GM21447 (cell line): ENCODE data around the gene CLEC17A.
A peak's percentile ranks its signal among the peaks of the same experiment; 100 is the strongest.
"Not testable (repeated sequence)": the region's sequence is repeated elsewhere in the genome, so short reads cannot be mapped to it uniquely, and the experiment has no call there.

Source experiments
- ATAC-seq: cut with Tn5 transposase; IDR thresholded peaks from one replicate; pipeline ENCODE4 v1.9.1; 2021; ENCODE audit not compliant: unreplicated experiment

The CLEC17A gene

GRCh38 chr19:14558370-14559066 is 24.4 kb upstream of the CLEC17A start:
- ATAC-seq: no peak

- ATAC-seq: no peak
Measured at GRCh38 chr19:14559916-14560775, 22.7 kb upstream of the CLEC17A start.

- no peak for ATAC-seq
Measured at GRCh38 chr19:14560776-14561108, 22.1 kb upstream of the CLEC17A start.

GRCh38 chr19:14561249-14561648 is 21.6 kb upstream of the CLEC17A start:
- no peak for ATAC-seq

GRCh38 chr19:14561847-14562351 is 21.0 kb upstream of the CLEC17A start:
- ATAC-seq: no peak

DNA sequence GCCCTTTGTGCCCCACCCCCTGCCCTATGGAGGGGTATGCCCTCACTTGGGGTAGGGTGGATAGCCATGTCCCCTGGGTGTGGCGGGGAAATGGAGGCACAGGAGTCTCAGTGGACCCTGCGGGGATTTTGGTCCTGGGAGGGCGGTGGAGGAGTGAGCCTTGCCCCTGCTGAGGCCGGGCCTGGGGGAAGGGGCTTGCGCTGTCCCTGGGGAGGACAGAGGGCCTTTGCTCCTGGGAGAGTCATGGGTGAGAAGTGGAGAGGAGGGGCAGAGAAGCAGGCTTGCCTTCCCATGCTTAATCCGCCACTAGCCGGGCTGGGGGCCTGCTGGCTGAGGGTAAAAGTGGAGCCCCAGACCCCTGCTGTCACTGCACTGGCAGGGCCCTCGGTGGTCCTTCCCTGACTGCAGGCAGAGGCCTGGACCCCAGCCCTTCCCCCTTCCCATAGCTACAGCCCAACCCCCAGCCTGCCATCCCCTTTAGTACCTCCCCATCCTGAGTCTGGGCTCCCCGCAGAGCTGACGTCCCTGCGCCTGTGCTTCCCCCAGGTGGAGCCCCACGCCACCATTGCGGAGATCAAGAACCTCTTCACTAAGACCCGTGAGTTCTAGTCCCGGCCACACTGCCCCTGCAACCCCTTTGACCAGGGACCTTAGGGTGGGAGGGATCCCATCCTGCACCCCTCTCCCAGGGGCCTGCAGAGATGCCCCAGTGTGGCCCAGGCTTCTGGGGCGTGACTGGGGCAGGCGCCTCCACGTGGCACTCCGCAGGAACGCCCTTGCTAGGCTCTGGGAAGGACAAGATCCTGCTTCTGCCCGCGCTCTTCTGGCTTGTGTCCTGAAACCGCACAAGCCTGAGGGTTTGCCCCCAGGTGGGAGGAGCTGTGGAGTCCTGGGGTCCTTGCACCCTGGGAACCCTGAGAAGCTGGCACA is 20.0 kb upstream of the CLEC17A start:
- no peak for ATAC-seq

DNA sequence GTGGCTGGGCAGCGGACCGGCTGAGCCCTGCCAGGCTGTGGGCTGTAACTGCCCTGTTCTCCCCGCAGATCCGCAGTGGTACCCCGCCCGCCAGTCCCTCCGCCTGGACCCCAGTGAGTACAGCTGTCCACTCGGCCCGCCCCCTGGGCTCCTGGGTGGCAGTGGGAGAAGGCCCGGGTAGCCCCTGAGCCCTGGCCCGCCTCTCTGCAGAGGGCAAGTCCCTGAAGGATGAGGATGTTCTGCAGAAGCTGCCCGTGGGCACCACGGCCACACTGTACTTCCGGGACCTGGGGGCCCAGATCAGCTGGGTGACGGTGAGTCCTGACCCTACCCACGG is 19.3 kb upstream of the CLEC17A start:
- no peak for ATAC-seq

DNA sequence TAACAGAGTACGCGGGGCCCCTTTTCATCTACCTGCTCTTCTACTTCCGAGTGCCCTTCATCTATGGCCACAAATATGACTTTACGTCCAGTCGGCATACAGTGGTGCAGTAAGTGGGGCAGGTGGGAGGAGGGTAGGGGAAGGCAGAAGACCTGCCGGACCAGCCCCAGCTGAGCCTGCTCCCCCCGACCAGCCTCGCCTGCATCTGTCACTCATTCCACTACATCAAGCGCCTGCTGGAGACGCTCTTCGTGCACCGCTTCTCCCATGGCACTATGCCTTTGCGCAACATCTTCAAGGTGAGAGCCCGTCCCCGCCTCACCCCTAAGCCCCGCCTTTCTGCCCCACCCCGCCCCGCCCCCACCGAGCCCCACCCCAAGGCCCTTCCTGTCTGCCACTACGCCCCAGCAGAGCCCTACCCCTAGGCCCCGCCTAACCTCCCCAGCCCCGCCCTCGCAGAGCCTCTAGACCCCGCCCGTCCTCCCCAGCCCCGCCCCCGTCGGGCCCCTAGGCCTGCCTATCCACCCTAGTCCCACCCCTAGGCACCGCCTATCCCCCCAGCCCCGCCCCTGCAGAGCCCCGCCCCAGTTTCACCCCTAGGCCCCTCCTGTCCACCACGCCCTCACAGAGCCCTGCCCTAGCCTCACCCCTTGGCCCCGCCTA is 18.8 kb upstream of the CLEC17A start:
- ATAC-seq: no peak

DNA sequence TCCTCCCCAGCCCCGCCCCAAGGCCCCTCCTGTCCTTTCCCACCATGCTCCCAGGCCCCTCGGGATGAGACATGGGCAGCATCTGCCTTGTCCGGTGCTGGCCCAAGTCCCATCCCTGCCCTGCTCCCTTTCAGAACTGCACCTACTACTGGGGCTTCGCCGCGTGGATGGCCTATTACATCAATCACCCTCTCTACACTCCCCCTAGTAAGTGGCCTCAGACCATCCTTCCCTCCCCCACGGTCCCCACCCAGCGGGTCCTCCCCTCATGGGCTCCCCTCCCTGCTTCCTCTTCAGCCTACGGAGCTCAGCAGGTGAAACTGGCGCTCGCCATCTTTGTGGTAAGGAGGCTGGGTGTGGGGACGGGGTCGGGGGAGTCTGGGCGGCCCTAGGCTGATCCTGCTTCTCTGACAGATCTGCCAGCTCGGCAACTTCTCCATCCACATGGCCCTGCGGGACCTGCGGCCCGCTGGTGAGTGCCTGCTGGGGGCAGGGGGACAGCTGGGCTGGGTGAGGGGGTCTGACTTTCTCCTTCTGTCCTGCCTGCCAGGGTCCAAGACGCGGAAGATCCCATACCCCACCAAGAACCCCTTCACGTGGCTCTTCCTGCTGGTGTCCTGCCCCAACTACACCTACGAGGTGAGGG is 18.1 kb upstream of the CLEC17A start:
- not testable (repeated sequence) for ATAC-seq

- no peak for ATAC-seq
Measured at GRCh38 chr19:14565298-14565679, 17.6 kb upstream of the CLEC17A start.

- no peak for ATAC-seq
Measured at GRCh38 chr19:14565765-14566711, 16.8 kb upstream of the CLEC17A start.

DNA sequence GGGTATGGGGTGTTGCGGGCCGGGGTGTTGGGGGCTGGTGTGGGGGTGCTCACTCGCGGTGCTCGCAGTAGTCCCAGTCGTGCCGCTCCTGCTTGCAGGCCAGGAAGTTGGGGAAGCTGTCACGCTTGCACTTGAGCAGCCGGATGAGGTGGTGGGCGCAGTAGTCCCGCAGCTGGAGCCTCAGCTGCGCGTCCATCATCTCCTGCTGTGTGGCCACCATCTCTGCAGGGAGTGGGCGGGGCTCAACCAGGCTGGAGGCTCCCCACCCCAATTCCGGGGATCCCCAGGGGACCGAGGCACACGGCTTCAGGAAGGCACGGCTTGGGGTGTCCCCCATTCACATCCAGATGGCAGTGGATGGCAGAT is 16.2 kb upstream of the CLEC17A start:
- no peak for ATAC-seq

GRCh38 chr19:14567079-14567478 is 15.8 kb upstream of the CLEC17A start:
- no peak for ATAC-seq

DNA sequence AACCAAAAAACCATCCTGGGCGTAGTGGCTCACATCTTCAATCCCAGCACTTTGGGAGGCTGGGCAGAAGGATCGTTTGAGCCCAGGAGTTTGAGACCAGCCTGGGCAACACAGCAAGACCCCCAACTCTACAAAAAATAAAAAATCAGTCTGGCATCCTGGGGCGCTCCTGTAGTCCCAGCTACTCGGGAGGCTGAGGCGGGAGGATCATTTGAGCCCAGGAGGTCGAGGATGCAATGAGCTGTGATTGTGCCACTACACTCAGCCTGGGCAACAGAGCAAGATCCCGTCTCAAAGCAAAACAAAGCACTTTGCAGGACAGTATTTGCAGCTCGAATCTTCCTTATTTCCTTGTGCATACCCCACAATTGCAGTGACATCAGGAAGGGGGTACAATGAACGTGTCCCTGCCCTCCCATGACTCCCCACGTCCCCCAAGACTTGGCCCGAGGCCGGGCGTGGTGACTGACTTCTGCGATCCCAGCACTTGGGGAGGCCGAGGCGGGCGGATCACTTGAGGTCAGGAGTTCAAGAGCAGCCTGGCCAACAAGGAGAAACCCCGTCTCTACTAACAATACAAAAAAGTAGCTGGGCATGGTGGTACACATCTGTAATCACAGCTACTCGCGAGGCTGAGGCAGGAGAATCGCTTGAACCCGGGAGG is 11.9 kb upstream of the CLEC17A start:
- ATAC-seq: no peak

DNA sequence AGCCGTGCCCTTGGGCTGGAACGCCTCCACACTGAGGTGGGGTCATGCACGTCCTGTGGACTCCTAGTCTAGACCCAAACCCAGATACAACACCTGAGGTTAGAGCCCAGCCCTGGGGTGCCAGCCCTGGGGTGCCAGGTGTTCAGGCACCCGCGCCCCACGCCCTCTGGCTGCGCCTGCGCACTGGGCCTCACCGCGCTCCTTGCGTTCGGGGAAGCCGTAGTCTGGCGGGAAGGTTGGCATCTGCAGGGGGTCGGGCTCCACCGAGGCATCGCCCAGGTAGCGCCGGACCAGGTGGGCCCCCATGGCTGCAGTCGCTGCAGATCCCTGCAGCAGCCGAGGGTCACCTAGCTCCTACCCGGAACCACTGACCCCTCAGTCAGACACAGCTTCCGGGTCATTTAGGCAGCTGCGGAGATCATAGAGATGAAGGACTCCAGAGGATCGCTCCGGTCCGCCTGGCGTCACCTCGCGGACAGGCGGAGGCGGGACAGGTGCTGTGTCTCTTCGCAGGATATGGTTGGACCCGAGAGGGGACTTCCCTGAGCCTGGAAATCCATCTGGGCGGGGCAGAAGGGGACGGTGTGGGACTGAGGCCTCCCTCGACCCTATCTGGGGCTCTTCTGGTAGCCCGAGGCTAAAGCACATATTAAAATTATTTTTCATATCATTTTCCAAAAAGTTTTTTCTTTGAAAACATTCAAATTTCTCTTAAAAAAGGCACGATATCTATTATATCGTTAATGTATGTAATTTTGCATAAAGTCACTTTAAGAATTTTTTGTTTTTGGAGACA is 11.0 kb upstream of the CLEC17A start, which contains the start of gene NDUFB7:
Gene NDUFB7, minus strand, starts transcription at position 372 of the 796 bp plus-strand sequence. Its CDS starts 66 bp downstream, at position 306.
- peak; percentile 82 for ATAC-seq

DNA sequence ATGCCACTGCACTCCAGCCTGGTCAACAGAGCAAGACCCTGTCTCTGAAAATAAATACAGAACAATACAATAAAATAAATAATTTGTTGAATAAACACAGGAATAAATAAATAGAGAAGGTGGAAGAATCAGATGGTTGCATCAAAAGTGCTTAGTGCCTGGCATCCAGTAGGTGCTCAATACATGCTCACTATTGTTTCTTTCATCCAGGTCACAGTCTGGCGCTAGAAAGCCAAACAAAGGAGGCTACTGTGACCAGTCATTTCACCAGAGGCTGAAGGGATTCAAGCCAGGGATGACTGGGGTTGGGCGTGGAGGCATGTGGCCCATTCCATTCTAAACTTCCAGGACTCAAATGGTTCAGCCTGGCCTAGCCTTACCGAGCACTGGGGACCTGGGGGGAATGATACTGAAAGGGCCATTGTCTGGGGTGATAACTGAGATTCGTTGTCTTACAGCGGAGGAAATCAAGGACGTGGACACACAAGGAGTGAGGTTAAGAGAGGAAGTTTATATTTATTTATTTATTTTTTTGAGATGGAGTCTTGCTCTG is 7.4 kb upstream of the CLEC17A start:
- ATAC-seq: no peak

DNA sequence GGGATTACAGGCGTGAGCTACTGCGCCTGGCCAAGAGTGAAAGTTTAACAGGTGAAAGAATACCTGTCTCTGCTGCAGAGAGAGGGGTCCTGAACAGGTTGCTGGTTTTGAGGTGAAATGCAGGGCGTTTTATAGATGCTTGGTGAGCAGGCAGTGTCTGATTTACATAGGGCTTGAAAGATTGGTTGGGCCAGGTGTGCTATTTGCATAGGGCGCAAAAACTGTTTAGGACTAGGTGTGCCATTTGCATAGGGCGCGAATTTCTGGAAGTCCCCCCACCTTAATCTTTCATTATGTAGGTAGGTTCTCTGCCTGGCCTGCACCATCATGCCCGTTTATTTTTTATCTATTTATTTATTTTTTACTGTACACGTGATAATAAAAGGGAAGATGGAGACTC is 6.5 kb upstream of the CLEC17A start:
- ATAC-seq: no peak

- ATAC-seq: no peak
Measured at GRCh38 chr19:14577264-14577663, 5.6 kb upstream of the CLEC17A start.
